HEK293 (cell line): ENCODE measurements around the gene PRR14L.

Experiments used
- MEIS1 ChIP-seq: sonication (generic); formaldehyde crosslinking; IDR thresholded peaks from 2 replicates; pipeline ENCODE4 v1.8.1; 2022; ENCODE audit warnings: missing genetic modification reagents, mild to moderate bottlenecking, borderline replicate concordance
- ZNF398 ChIP-seq: fragments of 450-650 bp; formaldehyde crosslinking; IDR thresholded peaks from 2 replicates; pipeline ENCODE4 v1.5.1; 2017; ENCODE audit warnings: missing biosample characterization, missing genetic modification characterization

- no peak for TF ChIP-seq ZNF398 (tag by site-specific recombination)
- no peak for TF ChIP-seq MEIS1
Observed at GRCh38 chr22:31637447-31637890, 112.5 kb downstream of the PRR14L start.
